Astrocyte (in vitro differentiated cells and primary cell): ENCODE data around the gene CD151.

Experiments
- CTCF ChIP-seq: IDR thresholded peaks from 2 replicates; pipeline ENCODE4 v1.5.1; 2011; ENCODE audit warnings: low read depth, mild to moderate bottlenecking, inconsistent platforms, low read length, moderate library complexity; ENCODE audit not compliant: insufficient read depth
- EZH2 ChIP-seq: IDR thresholded peaks from 2 replicates; pipeline ENCODE4 v1.6.1; 2012; ENCODE audit warnings: mild to moderate bottlenecking, low read length, inconsistent platforms; ENCODE audit not compliant: insufficient read depth

GRCh38 chr11:848380-848931 is 15.7 kb downstream of the CD151 start:
- TF ChIP-seq CTCF (peak; percentile 48), EZH2 (no peak)
